HEK293 (cell line): ENCODE data around the gene SARM1.
A peak's percentile ranks its signal among the peaks of the same experiment; 100 is the strongest.

Experiments
- GFI1B ChIP-seq: fragments of 450-650 bp; formaldehyde crosslinking; IDR thresholded peaks from 2 replicates; pipeline ENCODE4 v1.5.1; 2016; ENCODE audit warnings: missing biosample characterization, missing genetic modification characterization
- KLF1 ChIP-seq: fragments of 450-650 bp; formaldehyde crosslinking; IDR thresholded peaks from 2 replicates; pipeline ENCODE4 v1.5.1; 2016; ENCODE audit warnings: missing biosample characterization, missing genetic modification characterization
- KLF9 ChIP-seq: fragments of 450-650 bp; formaldehyde crosslinking; IDR thresholded peaks from 2 replicates; pipeline ENCODE4 v1.5.1; 2016; ENCODE audit warnings: missing biosample characterization, missing genetic modification characterization, low read depth
- OVOL3 ChIP-seq: fragments of 450-650 bp; formaldehyde crosslinking; IDR thresholded peaks from 2 replicates; pipeline ENCODE4 v1.5.1; 2016; ENCODE audit warnings: missing biosample characterization, missing genetic modification characterization
- REPIN1 ChIP-seq: fragments of 450-650 bp; formaldehyde crosslinking; IDR thresholded peaks from 2 replicates; pipeline ENCODE4 v1.5.1; 2017; ENCODE audit warnings: missing biosample characterization, missing genetic modification characterization, low read depth
- SALL2 ChIP-seq: fragments of 450-650 bp; formaldehyde crosslinking; IDR thresholded peaks from 2 replicates; pipeline ENCODE4 v1.5.0; 2017; ENCODE audit warnings: missing biosample characterization, mild to moderate bottlenecking, missing genetic modification characterization, borderline replicate concordance
- SCRT2 ChIP-seq: fragments of 450-650 bp; formaldehyde crosslinking; IDR thresholded peaks from 2 replicates; pipeline ENCODE4 v1.5.1; 2016; ENCODE audit warnings: missing biosample characterization, missing genetic modification characterization
- YY1 ChIP-seq: fragments of 450-650 bp; formaldehyde crosslinking; IDR thresholded peaks from 2 replicates; pipeline ENCODE4 v1.5.1; 2018; ENCODE audit warnings: missing biosample characterization, missing genetic modification characterization
- ZBTB26 ChIP-seq: fragments of 450-650 bp; formaldehyde crosslinking; optimal IDR thresholded peaks from 2 replicates; pipeline ENCODE3; 2016; ENCODE audit warnings: missing biosample characterization, mild to moderate bottlenecking, missing genetic modification characterization
- ZBTB7A ChIP-seq: fragments of 450-650 bp; formaldehyde crosslinking; IDR thresholded peaks from 2 replicates; pipeline ENCODE4 v1.5.1; 2016; ENCODE audit warnings: low read depth, missing biosample characterization, missing genetic modification characterization
- ZNF138 ChIP-seq: fragments of 450-650 bp; formaldehyde crosslinking; IDR thresholded peaks from 2 replicates; pipeline ENCODE4 v1.5.1; 2016; ENCODE audit warnings: missing biosample characterization, missing genetic modification characterization, borderline replicate concordance
- ZNF157 ChIP-seq: fragments of 450-650 bp; formaldehyde crosslinking; IDR thresholded peaks from 2 replicates; pipeline ENCODE4 v1.5.1; 2016; ENCODE audit warnings: missing biosample characterization, missing genetic modification characterization
- ZNF248 ChIP-seq: fragments of 450-650 bp; formaldehyde crosslinking; IDR thresholded peaks from 2 replicates; pipeline ENCODE4 v1.5.1; 2017; ENCODE audit warnings: missing biosample characterization, missing genetic modification characterization
- ZNF555 ChIP-seq: fragments of 450-650 bp; formaldehyde crosslinking; conservative IDR thresholded peaks from 2 replicates; pipeline ENCODE4 v1.5.1; 2017; ENCODE audit warnings: missing biosample characterization, mild to moderate bottlenecking, missing genetic modification characterization, inconsistent platforms
- ZNF621 ChIP-seq: fragments of 450-650 bp; formaldehyde crosslinking; IDR thresholded peaks from 2 replicates; pipeline ENCODE4 v1.5.1; 2017; ENCODE audit warnings: missing biosample characterization, missing genetic modification characterization
- ZNF624 ChIP-seq: fragments of 450-650 bp; formaldehyde crosslinking; IDR thresholded peaks from 2 replicates; pipeline ENCODE4 v1.5.1; 2017; ENCODE audit warnings: missing biosample characterization, missing genetic modification characterization
- ZNF747 ChIP-seq: fragments of 450-650 bp; formaldehyde crosslinking; IDR thresholded peaks from 2 replicates; pipeline ENCODE4 v1.5.1; 2016; ENCODE audit warnings: missing biosample characterization, missing genetic modification characterization
- ZSCAN23 ChIP-seq: fragments of 450-650 bp; formaldehyde crosslinking; IDR thresholded peaks from 2 replicates; pipeline ENCODE4 v1.5.1; 2016; ENCODE audit warnings: missing biosample characterization, missing genetic modification characterization
- TF ChIP-seq, protein P1 (sequence below): fragments of 450-650 bp; formaldehyde crosslinking; IDR thresholded peaks from 2 replicates; pipeline ENCODE4 v1.5.0; 2017; ENCODE audit warnings: missing biosample characterization, missing genetic modification characterization, borderline replicate concordance
- TF ChIP-seq, protein P2 (sequence below): fragments of 450-650 bp; formaldehyde crosslinking; IDR thresholded peaks from 2 replicates; pipeline ENCODE4 v1.5.1; 2016; ENCODE audit warnings: missing biosample characterization, missing genetic modification characterization
- TF ChIP-seq, protein P3 (sequence below): fragments of 450-650 bp; formaldehyde crosslinking; IDR thresholded peaks from 2 replicates; pipeline ENCODE4 v1.5.1; 2016; ENCODE audit warnings: missing biosample characterization, missing genetic modification characterization
- TF ChIP-seq, protein P4 (sequence below): fragments of 450-650 bp; formaldehyde crosslinking; IDR thresholded peaks from 2 replicates; pipeline ENCODE4 v1.5.1; 2016; ENCODE audit warnings: missing biosample characterization, missing genetic modification characterization
- TF ChIP-seq, protein P5 (sequence below): fragments of 450-650 bp; formaldehyde crosslinking; IDR thresholded peaks from 2 replicates; pipeline ENCODE4 v1.5.1; 2016; ENCODE audit warnings: missing biosample characterization, missing genetic modification characterization
- TF ChIP-seq, protein P6 (sequence below): fragments of 450-650 bp; formaldehyde crosslinking; IDR thresholded peaks from 2 replicates; pipeline ENCODE4 v1.5.1; 2016; ENCODE audit warnings: missing biosample characterization, missing genetic modification characterization, borderline replicate concordance

Gene SARM1

DNA sequence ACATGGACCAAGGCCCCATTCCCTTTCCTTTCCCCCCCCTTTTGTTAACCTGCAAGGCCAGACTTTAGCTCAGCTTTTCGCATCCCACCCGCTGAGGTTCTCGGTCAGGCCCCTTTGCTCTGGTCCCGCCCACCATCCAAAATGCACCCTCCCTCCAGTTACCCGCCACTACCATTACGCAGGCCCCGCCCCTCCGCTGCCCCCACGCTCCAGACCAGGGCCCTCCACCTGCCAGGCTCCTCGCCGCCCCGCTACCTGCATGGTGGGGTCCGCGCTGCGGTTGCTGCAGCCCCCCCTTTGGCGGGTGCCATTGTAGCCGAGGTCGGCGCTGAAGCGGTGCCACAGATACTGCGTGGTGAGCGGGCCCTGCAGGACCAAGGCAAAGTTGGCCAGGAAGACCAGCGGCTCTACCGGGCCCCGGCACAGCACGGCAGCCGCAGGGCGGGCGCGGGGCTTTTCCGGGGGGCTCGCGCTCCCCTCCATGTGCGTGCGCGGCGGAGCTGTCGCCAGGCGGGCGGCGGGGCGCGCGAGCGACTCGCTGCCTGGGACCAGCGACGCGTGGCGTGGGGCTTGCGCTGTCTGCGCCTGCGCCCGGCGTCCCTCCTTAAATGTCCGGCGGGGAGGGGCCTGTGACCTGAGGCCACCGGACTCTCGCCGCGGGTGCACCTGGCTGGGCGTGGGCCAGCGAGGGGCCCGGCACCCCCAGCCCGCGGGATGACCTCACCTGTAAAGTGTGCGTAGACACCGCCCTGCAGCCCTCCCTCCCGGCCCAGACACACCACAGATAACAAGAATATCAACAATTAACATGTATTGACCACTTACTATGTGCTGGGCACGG, 34.4 kb downstream of the SARM1 start, which contains the start of gene SLC46A1 (continued):
- TF ChIP-seq, protein P1, sequence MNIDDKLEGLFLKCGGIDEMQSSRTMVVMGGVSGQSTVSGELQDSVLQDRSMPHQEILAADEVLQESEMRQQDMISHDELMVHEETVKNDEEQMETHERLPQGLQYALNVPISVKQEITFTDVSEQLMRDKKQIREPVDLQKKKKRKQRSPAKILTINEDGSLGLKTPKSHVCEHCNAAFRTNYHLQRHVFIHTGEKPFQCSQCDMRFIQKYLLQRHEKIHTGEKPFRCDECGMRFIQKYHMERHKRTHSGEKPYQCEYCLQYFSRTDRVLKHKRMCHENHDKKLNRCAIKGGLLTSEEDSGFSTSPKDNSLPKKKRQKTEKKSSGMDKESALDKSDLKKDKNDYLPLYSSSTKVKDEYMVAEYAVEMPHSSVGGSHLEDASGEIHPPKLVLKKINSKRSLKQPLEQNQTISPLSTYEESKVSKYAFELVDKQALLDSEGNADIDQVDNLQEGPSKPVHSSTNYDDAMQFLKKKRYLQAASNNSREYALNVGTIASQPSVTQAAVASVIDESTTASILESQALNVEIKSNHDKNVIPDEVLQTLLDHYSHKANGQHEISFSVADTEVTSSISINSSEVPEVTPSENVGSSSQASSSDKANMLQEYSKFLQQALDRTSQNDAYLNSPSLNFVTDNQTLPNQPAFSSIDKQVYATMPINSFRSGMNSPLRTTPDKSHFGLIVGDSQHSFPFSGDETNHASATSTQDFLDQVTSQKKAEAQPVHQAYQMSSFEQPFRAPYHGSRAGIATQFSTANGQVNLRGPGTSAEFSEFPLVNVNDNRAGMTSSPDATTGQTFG = no peak
- TF ChIP-seq, protein P2, sequence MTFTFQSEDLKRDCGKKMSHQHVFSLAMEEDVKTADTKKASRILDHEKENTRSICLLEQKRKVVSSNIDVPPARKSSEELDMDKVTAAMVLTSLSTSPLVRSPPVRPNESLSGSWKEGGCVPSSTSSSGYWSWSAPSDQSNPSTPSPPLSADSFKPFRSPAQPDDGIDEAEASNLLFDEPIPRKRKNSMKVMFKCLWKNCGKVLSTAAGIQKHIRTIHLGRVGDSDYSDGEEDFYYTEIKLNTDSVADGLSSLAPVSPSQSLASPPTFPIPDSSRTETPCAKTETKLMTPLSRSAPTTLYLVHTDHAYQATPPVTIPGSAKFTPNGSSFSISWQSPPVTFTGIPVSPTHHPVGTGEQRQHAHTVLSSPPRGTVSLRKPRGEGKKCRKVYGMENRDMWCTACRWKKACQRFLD (tag by site-specific recombination) = no peak
- no peak for TF ChIP-seq YY1 (tag by site-specific recombination)
- TF ChIP-seq SCRT2 = no peak
- peak; percentile 77 for TF ChIP-seq KLF1
- TF ChIP-seq ZNF138 (tag by site-specific recombination) = no peak
- peak; percentile 78; the same call in 1 of the 2 replicates for TF ChIP-seq ZSCAN23 (tag by site-specific recombination)
- TF ChIP-seq SALL2 = no peak
- TF ChIP-seq, protein P3, sequence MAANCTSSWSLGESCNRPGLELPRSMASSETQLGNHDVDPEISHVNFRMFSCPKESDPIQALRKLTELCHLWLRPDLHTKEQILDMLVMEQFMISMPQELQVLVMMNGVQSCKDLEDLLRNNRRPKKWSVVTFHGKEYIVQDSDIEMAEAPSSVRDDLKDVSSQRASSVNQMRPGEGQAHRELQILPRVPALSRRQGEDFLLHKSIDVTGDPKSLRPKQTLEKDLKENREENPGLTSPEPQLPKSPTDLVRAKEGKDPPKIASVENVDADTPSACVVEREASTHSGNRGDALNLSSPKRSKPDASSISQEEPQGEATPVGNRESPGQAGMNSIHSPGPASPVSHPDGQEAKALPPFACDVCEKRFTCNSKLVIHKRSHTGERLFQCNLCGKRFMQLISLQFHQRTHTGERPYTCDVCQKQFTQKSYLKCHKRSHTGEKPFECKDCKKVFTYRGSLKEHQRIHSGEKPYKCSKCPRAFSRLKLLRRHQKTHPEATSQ (tag by site-specific recombination) = 0 out of 2 replicates have a peak, but pooled peaks have one; percentile 43
- TF ChIP-seq ZNF747 (tag by site-specific recombination) = no peak
- TF ChIP-seq ZNF624 (tag by site-specific recombination) = no peak
- TF ChIP-seq KLF9 (tag by site-specific recombination) = peak; percentile 96
- TF ChIP-seq, protein P4, sequence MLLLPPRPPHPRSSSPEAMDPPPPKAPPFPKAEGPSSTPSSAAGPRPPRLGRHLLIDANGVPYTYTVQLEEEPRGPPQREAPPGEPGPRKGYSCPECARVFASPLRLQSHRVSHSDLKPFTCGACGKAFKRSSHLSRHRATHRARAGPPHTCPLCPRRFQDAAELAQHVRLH = peak; percentile 96
- TF ChIP-seq ZBTB7A = no peak
- TF ChIP-seq ZBTB26 = peak; percentile 91
- no peak for TF ChIP-seq OVOL3 (tag by site-specific recombination)
- TF ChIP-seq, protein P5, sequence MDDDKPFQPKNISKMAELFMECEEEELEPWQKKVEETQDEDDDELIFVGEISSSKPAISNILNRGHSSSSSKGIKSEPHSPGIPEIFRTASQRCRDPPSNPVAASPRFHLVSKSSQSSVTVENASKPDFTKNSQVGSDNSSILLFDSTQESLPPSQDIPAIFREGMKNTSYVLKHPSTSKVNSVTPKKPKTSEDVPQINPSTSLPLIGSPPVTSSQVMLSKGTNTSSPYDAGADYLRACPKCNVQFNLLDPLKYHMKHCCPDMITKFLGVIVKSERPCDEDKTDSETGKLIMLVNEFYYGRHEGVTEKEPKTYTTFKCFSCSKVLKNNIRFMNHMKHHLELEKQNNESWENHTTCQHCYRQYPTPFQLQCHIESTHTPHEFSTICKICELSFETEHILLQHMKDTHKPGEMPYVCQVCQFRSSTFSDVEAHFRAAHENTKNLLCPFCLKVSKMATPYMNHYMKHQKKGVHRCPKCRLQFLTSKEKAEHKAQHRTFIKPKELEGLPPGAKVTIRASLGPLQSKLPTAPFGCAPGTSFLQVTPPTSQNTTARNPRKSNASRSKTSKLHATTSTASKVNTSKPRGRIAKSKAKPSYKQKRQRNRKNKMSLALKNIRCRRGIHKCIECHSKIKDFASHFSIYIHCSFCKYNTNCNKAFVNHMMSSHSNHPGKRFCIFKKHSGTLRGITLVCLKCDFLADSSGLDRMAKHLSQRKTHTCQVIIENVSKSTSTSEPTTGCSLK (tag by site-specific recombination) = no peak
- no peak for TF ChIP-seq REPIN1 (tag by site-specific recombination)
- no peak for TF ChIP-seq ZNF621 (tag by site-specific recombination)
- TF ChIP-seq, protein P6, sequence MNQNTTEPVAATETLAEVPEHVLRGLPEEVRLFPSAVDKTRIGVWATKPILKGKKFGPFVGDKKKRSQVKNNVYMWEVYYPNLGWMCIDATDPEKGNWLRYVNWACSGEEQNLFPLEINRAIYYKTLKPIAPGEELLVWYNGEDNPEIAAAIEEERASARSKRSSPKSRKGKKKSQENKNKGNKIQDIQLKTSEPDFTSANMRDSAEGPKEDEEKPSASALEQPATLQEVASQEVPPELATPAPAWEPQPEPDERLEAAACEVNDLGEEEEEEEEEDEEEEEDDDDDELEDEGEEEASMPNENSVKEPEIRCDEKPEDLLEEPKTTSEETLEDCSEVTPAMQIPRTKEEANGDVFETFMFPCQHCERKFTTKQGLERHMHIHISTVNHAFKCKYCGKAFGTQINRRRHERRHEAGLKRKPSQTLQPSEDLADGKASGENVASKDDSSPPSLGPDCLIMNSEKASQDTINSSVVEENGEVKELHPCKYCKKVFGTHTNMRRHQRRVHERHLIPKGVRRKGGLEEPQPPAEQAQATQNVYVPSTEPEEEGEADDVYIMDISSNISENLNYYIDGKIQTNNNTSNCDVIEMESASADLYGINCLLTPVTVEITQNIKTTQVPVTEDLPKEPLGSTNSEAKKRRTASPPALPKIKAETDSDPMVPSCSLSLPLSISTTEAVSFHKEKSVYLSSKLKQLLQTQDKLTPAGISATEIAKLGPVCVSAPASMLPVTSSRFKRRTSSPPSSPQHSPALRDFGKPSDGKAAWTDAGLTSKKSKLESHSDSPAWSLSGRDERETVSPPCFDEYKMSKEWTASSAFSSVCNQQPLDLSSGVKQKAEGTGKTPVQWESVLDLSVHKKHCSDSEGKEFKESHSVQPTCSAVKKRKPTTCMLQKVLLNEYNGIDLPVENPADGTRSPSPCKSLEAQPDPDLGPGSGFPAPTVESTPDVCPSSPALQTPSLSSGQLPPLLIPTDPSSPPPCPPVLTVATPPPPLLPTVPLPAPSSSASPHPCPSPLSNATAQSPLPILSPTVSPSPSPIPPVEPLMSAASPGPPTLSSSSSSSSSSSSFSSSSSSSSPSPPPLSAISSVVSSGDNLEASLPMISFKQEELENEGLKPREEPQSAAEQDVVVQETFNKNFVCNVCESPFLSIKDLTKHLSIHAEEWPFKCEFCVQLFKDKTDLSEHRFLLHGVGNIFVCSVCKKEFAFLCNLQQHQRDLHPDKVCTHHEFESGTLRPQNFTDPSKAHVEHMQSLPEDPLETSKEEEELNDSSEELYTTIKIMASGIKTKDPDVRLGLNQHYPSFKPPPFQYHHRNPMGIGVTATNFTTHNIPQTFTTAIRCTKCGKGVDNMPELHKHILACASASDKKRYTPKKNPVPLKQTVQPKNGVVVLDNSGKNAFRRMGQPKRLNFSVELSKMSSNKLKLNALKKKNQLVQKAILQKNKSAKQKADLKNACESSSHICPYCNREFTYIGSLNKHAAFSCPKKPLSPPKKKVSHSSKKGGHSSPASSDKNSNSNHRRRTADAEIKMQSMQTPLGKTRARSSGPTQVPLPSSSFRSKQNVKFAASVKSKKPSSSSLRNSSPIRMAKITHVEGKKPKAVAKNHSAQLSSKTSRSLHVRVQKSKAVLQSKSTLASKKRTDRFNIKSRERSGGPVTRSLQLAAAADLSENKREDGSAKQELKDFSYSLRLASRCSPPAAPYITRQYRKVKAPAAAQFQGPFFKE = no peak
- no peak for TF ChIP-seq GFI1B (tag by site-specific recombination)
- TF ChIP-seq ZNF555 = no peak
- no peak for TF ChIP-seq ZNF157 (tag by site-specific recombination)
- no peak for TF ChIP-seq ZNF248 (tag by site-specific recombination)
